ENCODE results near the gene TRIM41. TPM values are rescaled to one million over a fixed set of nuclear protein-coding genes. Genes with fewer than 3 reads are reported as not detected.
A peak's percentile ranks its signal among the peaks of the same experiment; 100 is the strongest.

The TRIM41 gene
- total and polyA plus RNA-seq, 9 of the 15 experiments (the other 6 are each of a cell fraction or from before 2014, with no cell fraction given) = 1.8 to 47.6 (median 20.9) TPM

DNA sequence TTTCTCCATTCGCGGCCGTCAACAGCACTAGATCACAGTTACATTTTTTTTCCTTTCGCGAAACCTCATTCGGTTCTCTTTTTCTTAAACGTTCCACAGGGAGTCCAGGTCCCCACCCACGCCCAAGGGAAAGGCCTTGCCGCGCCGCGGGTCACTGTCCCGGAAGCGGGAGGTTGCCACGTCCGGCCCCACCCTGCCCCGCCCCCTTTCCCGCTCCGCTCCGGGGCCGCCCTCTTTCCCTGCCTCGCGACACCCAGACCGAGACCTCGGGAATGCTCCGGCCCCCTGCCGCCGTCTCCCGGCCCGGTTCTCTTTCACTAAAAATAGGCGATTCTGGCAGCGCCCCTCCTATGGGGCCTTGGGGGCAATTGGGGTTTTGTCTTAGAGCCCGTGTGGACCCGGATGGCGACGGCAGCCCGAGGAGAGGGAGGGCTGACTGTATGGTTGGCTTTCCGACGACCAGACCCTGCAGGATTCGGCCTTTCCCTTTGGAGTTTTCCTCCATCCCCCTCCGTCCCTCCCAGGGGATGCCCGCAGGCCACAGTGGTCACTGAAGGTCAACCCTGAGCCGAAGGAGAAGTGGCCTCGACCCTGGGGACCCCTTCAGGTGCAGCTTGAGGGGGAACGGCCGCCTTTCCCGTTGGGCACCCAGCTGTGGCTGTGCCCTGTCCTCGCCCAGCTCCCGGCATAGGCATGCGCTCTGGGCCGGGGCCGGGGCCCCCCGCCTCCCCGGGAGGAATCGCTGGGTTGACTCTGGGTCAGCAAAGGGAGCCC is 23.4 kb downstream of the TRIM41 start (continued):
- TF ChIP-seq ZNF551 (CRISPR knock-in tag; IDR thresholded peaks at IDR 0.05) (no peak), MIER1 (IDR thresholded peaks at IDR 0.05; ENCODE audit: low read depth) (no peak), KAT7 (CRISPR knock-in tag; IDR thresholded peaks at IDR 0.05; ENCODE audit: borderline replicate concordance) (no peak), STAT5B (CRISPR knock-in tag; IDR thresholded peaks at IDR 0.05) (no peak), ARID2 (IDR thresholded peaks at IDR 0.05) (no peak), KDM5B (IDR thresholded peaks at IDR 0.05; ENCODE audit: insufficient replicate concordance, low read depth, low read length) (peak; percentile 65), PHF21A (IDR thresholded peaks at IDR 0.05; ENCODE audit: borderline replicate concordance, low read depth) (no peak), MAZ (CRISPR knock-in tag; conservative IDR thresholded peaks at IDR 0.05 in 1 of 2, IDR thresholded peaks at IDR 0.05 in 1 of 2) (peak; percentile 13 to 77; a peak in 3 of 4 replicates), PTBP1 (IDR thresholded peaks at IDR 0.05; ENCODE audit: low read depth, low read length) (no peak), DDX20 (tag; IDR thresholded peaks at IDR 0.05; ENCODE audit: low read depth) (no peak), ZNF695 (CRISPR knock-in tag; IDR thresholded peaks at IDR 0.05) (no peak), ZNF699 (CRISPR knock-in tag; IDR thresholded peaks at IDR 0.05; ENCODE audit: insufficient replicate concordance) (no peak), ZNF384 (IDR thresholded peaks at IDR 0.05; ENCODE audit: low read depth, low read length) (no peak)
- TF ChIP-seq, protein P1, sequence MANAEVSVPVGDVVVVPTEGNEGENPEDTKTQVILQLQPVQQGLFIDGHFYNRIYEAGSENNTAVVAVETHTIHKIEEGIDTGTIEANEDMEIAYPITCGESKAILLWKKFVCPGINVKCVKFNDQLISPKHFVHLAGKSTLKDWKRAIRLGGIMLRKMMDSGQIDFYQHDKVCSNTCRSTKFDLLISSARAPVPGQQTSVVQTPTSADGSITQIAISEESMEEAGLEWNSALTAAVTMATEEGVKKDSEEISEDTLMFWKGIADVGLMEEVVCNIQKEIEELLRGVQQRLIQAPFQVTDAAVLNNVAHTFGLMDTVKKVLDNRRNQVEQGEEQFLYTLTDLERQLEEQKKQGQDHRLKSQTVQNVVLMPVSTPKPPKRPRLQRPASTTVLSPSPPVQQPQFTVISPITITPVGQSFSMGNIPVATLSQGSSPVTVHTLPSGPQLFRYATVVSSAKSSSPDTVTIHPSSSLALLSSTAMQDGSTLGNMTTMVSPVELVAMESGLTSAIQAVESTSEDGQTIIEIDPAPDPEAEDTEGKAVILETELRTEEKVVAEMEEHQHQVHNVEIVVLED (CRISPR knock-in tag; IDR thresholded peaks at IDR 0.05) = no peak
- TF ChIP-seq, protein P2, sequence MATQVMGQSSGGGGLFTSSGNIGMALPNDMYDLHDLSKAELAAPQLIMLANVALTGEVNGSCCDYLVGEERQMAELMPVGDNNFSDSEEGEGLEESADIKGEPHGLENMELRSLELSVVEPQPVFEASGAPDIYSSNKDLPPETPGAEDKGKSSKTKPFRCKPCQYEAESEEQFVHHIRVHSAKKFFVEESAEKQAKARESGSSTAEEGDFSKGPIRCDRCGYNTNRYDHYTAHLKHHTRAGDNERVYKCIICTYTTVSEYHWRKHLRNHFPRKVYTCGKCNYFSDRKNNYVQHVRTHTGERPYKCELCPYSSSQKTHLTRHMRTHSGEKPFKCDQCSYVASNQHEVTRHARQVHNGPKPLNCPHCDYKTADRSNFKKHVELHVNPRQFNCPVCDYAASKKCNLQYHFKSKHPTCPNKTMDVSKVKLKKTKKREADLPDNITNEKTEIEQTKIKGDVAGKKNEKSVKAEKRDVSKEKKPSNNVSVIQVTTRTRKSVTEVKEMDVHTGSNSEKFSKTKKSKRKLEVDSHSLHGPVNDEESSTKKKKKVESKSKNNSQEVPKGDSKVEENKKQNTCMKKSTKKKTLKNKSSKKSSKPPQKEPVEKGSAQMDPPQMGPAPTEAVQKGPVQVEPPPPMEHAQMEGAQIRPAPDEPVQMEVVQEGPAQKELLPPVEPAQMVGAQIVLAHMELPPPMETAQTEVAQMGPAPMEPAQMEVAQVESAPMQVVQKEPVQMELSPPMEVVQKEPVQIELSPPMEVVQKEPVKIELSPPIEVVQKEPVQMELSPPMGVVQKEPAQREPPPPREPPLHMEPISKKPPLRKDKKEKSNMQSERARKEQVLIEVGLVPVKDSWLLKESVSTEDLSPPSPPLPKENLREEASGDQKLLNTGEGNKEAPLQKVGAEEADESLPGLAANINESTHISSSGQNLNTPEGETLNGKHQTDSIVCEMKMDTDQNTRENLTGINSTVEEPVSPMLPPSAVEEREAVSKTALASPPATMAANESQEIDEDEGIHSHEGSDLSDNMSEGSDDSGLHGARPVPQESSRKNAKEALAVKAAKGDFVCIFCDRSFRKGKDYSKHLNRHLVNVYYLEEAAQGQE (IDR thresholded peaks at IDR 0.05; ENCODE audit: borderline replicate concordance) = no peak
- TF ChIP-seq, protein P2 (CRISPR knock-in tag; IDR thresholded peaks at IDR 0.05; ENCODE audit: low read depth) = no peak
- TF ChIP-seq, protein P3, sequence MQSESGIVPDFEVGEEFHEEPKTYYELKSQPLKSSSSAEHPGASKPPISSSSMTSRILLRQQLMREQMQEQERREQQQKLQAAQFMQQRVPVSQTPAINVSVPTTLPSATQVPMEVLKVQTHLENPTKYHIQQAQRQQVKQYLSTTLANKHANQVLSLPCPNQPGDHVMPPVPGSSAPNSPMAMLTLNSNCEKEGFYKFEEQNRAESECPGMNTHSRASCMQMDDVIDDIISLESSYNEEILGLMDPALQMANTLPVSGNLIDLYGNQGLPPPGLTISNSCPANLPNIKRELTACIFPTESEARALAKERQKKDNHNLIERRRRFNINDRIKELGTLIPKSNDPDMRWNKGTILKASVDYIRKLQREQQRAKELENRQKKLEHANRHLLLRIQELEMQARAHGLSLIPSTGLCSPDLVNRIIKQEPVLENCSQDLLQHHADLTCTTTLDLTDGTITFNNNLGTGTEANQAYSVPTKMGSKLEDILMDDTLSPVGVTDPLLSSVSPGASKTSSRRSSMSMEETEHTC (IDR thresholded peaks at IDR 0.05) = no peak

Data from K562 (cell line).